ENCODE measurements around the gene SLC9A2.

GRCh38 chr2:102669401-102669800, 50.0 kb downstream of the SLC9A2 start:
- TF ChIP-seq EZH2 (IDR thresholded peaks at IDR 0.05; ENCODE audit: borderline replicate concordance, control insufficient read depth, low read depth, low read length) (no peak), SMAD1 (IDR thresholded peaks at IDR 0.05; ENCODE audit: low read depth, partially characterized antibody) (no peak), KAT2A (conservative IDR thresholded peaks at IDR 0.05; ENCODE audit: control insufficient read depth, low read depth, low read length) (no peak), BRCA1 (IDR thresholded peaks at IDR 0.05; ENCODE audit: low read depth, low read length) (no peak), CTCF (IDR thresholded peaks at IDR 0.05 in 2 of 3, conservative IDR thresholded peaks at IDR 0.05 in 1 of 3; ENCODE audit: control insufficient read depth in 2 of 3, extremely low read depth in 1 of 3, insufficient read depth in 1 of 3, low read depth in 3 of 3, low read length in 3 of 3) (no peak), TBL1XR1 (IDR thresholded peaks at IDR 0.05; ENCODE audit: low read depth, low read length) (no peak), POLR2A (IDR thresholded peaks at IDR 0.05; ENCODE audit: low read depth, low read length) (no peak), ZBTB33 (IDR thresholded peaks at IDR 0.05) (no peak), MLLT1 (IDR thresholded peaks at IDR 0.05) (no peak), BHLHE40 (IDR thresholded peaks at IDR 0.05; ENCODE audit: borderline replicate concordance in 1 of 2, low read depth in 2 of 2, low read length in 1 of 2) (no peak)

Measured in GM12878 (cell line).